ENCODE data around the gene LRRK2.

- TF ChIP-seq CTCF (IDR thresholded peaks at IDR 0.05; ENCODE audit: low read depth, low read length, poor library complexity, severe bottlenecking) (no peak), EZH2phosphoT487 (IDR thresholded peaks at IDR 0.05; ENCODE audit: borderline replicate concordance, low read length) (no peak)
These were observed 40.1 kb upstream of the LRRK2 start for GRCh38 chr12:40184493-40185302.
